22Rv1 (cell line): Measurements from ENCODE around the gene DDX41.

Experiments used
- ZFX ChIP-seq: fragments of 450-650 bp; IDR thresholded peaks from 2 replicates; pipeline ENCODE4 v1.6.1; 2017; ENCODE audit warnings: antibody characterized with exemption, borderline replicate concordance
- TF ChIP-seq, protein P1 (sequence below): fragments of 450-650 bp; IDR thresholded peaks from 2 replicates; pipeline ENCODE4 v1.5.1; 2017; ENCODE audit warnings: mild to moderate bottlenecking

DNA sequence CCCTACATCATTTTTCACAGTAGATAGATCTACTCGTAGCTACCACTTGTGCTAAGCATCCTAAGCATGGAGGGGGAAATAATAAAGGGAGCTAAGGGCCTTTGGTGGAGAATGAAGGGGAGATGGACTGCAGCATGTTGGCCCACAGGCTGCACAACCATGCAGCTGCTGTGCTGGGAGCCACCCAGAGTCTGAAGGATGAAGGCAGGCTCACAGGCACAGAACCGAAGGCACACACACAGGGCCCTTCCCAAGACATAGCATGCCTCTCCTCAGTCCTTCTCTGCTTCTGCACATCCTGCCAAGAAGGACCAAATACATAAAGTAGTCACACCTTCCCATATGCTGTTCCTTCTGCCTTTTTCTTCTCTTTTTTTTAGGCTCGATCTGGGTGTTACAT is 31.0 kb upstream of the DDX41 start:
- TF ChIP-seq, protein P1, sequence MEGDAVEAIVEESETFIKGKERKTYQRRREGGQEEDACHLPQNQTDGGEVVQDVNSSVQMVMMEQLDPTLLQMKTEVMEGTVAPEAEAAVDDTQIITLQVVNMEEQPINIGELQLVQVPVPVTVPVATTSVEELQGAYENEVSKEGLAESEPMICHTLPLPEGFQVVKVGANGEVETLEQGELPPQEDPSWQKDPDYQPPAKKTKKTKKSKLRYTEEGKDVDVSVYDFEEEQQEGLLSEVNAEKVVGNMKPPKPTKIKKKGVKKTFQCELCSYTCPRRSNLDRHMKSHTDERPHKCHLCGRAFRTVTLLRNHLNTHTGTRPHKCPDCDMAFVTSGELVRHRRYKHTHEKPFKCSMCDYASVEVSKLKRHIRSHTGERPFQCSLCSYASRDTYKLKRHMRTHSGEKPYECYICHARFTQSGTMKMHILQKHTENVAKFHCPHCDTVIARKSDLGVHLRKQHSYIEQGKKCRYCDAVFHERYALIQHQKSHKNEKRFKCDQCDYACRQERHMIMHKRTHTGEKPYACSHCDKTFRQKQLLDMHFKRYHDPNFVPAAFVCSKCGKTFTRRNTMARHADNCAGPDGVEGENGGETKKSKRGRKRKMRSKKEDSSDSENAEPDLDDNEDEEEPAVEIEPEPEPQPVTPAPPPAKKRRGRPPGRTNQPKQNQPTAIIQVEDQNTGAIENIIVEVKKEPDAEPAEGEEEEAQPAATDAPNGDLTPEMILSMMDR: no peak
- no peak for TF ChIP-seq ZFX
